ENCODE results near the gene WDR88. TPM values are rescaled to one million over a fixed set of nuclear protein-coding genes. Genes with fewer than 3 reads are reported as not detected.

The WDR88 gene
- total and polyA plus RNA-seq, 10 of the 15 experiments (the other 5 are each of a cell fraction or from before 2014, with no cell fraction given) = 0.19 to 0.34 TPM; not detected in 8

DNA sequence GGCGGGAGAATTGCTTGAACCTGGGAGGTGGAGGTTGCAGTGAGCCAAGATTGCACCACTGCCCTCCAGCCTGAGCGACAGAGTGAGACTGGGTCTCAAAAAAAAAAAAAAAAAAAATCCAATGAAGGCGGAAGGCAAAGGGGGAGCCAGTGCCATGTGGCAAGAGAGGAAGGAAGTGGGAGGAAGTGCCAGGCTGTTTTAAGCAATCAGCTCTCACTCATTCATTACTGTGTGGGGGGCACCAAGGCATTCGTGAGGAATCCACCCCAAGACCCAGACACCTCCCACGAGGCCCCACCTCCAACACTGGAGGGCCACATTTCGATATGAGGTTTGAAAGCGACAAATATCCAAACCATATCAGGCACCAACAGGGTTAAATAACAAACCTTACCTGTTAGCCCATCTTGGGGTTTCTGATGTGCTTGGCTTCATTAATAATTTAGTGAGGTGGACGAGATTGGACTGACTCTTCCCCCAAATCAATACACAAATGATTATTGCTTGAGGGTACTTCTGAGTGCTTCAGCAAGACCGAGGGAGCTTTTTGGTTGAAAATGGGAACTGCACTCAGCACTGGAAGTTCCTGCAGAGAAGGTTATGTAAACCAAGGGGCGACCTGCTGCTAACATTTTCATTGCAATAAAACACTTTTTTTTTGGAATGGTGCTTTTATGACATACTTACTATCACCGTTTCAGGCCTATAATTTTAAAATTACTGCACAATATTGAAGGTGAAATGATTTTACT, 54.7 kb downstream of the WDR88 start:
- CTCF ChIA-PET = interaction anchor here (0.7 to 5.1 kb wide), 7 partner anchors 11 to 195 kb away, joined by 3 to 51 read pairs (median 6); no protein-coding TSS in a partner anchor
- Histone ChIP-seq H4K20me1 (ENCODE audit: control insufficient read depth, insufficient read depth) (no peaks in the 10 kb centered on the region), H3K79me2 (ENCODE audit: control insufficient read depth, insufficient read depth, low read length) (no peaks in the 10 kb centered on the region), H3K36me3 (ENCODE audit: control insufficient read depth in 2 of 2, insufficient read depth in 2 of 2, low read length in 1 of 2) (no peaks in the 10 kb centered on the region), H3K4me1 (ENCODE audit: control insufficient read depth, insufficient read depth, low read length) (no peaks in the 10 kb centered on the region), H2AFZ (ENCODE audit: control insufficient read depth, low read depth, low read length) (no peak overlapping the region), H3K4me2 (ENCODE audit: control insufficient read depth, insufficient read depth) (no peak overlapping the region), H3K4me3 (no peak overlapping the region), H3K9me3 (replicated peaks; ENCODE audit: control insufficient read depth, insufficient read depth, low read length) (no peaks in the 10 kb centered on the region), H3K9ac (ENCODE audit: control insufficient read depth, insufficient read depth, low read length) (no peak overlapping the region), H3K27me3 (replicated peaks in 1 of 2; ENCODE audit: control insufficient read depth in 2 of 2, insufficient read depth in 2 of 2, low read length in 1 of 2) (peaks cover 0 to 1% of the 10 kb centered on the region in 2 experiments; a peak in 1 of 4 replicates), H3K27ac (ENCODE audit: control insufficient read depth, insufficient read depth) (no peak overlapping the region)
- SMC1A ChIA-PET (ENCODE audit: uncharacterized antibody, unreplicated experiment) = interaction anchor here (0.5 to 1.6 kb wide), 2 partner anchors 12 to 33 kb away, joined by 3 read pairs; no protein-coding TSS in a partner anchor
- TF ChIP-seq EGR1 (IDR thresholded peaks at IDR 0.05; ENCODE audit: borderline replicate concordance in 1 of 2, low read depth in 2 of 2, low read length in 2 of 2) (no peak), PAX5 (IDR thresholded peaks at IDR 0.05; ENCODE audit: borderline replicate concordance, low read depth, low read length) (no peak), SIN3A (IDR thresholded peaks at IDR 0.05; ENCODE audit: low read depth, low read length) (no peak), STAT1 (conservative IDR thresholded peaks at IDR 0.05) (no peak), SMAD1 (IDR thresholded peaks at IDR 0.05; ENCODE audit: low read depth, partially characterized antibody) (no peak), NBN (IDR thresholded peaks at IDR 0.05) (no peak), MYC (IDR thresholded peaks at IDR 0.05; ENCODE audit: insufficient read depth, insufficient read length, insufficient replicate concordance, low read length, severe bottlenecking) (no peak), BRCA1 (IDR thresholded peaks at IDR 0.05; ENCODE audit: low read depth, low read length) (no peak), CHD4 (IDR thresholded peaks at IDR 0.05) (no peak), IRF4 (IDR thresholded peaks at IDR 0.05; ENCODE audit: low read depth, low read length) (no peak), RUNX3 (IDR thresholded peaks at IDR 0.05; ENCODE audit: low read length) (no peak)
- TF ChIP-seq, protein P1, sequence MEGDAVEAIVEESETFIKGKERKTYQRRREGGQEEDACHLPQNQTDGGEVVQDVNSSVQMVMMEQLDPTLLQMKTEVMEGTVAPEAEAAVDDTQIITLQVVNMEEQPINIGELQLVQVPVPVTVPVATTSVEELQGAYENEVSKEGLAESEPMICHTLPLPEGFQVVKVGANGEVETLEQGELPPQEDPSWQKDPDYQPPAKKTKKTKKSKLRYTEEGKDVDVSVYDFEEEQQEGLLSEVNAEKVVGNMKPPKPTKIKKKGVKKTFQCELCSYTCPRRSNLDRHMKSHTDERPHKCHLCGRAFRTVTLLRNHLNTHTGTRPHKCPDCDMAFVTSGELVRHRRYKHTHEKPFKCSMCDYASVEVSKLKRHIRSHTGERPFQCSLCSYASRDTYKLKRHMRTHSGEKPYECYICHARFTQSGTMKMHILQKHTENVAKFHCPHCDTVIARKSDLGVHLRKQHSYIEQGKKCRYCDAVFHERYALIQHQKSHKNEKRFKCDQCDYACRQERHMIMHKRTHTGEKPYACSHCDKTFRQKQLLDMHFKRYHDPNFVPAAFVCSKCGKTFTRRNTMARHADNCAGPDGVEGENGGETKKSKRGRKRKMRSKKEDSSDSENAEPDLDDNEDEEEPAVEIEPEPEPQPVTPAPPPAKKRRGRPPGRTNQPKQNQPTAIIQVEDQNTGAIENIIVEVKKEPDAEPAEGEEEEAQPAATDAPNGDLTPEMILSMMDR (IDR thresholded peaks at IDR 0.05 in 2 of 3, conservative IDR thresholded peaks at IDR 0.05 in 1 of 3; ENCODE audit: control insufficient read depth in 2 of 3, extremely low read depth in 1 of 3, insufficient read depth in 1 of 3, low read depth in 3 of 3, low read length in 3 of 3) = no peak
- TF ChIP-seq, protein P2, sequence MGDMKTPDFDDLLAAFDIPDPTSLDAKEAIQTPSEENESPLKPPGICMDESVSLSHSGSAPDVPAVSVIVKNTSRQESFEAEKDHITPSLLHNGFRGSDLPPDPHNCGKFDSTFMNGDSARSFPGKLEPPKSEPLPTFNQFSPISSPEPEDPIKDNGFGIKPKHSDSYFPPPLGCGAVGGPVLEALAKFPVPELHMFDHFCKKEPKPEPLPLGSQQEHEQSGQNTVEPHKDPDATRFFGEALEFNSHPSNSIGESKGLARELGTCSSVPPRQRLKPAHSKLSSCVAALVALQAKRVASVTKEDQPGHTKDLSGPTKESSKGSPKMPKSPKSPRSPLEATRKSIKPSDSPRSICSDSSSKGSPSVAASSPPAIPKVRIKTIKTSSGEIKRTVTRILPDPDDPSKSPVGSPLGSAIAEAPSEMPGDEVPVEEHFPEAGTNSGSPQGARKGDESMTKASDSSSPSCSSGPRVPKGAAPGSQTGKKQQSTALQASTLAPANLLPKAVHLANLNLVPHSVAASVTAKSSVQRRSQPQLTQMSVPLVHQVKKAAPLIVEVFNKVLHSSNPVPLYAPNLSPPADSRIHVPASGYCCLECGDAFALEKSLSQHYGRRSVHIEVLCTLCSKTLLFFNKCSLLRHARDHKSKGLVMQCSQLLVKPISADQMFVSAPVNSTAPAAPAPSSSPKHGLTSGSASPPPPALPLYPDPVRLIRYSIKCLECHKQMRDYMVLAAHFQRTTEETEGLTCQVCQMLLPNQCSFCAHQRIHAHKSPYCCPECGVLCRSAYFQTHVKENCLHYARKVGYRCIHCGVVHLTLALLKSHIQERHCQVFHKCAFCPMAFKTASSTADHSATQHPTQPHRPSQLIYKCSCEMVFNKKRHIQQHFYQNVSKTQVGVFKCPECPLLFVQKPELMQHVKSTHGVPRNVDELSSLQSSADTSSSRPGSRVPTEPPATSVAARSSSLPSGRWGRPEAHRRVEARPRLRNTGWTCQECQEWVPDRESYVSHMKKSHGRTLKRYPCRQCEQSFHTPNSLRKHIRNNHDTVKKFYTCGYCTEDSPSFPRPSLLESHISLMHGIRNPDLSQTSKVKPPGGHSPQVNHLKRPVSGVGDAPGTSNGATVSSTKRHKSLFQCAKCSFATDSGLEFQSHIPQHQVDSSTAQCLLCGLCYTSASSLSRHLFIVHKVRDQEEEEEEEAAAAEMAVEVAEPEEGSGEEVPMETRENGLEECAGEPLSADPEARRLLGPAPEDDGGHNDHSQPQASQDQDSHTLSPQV (IDR thresholded peaks at IDR 0.05) = no peak
- RAD21 ChIA-PET (ENCODE audit: unreplicated experiment) = interaction anchor here (1.5 kb wide), 1 partner anchor 42 kb away, joined by 8 read pairs; no protein-coding TSS in a partner anchor
- DNase-seq (ENCODE audit: low read depth, low spot score) (no peak), FAIRE-seq (no peak), ATAC-seq (no peak)
- BruUV-seq (replicated peaks) = no TSS peak
- WGBS (ENCODE audit: insufficient coverage, insufficient replicate concordance, low lambda C conversion rate, missing lambda C conversion rate) = 16% methylated on average over 9 of the region's 11 CpGs
- in situ Hi-C loops (cut with MboI) = no loop called here
- POLR2A ChIA-PET = no interaction called here
- intact Hi-C loops (cut with micrococcal nuclease; ENCODE audit: unreplicated experiment) = no loop called here

All from GM12878 (cell line).